Hepatocyte (in vitro differentiated cells): Measurements from ENCODE around the gene LCAT. TPM values are rescaled to one million over a fixed set of nuclear protein-coding genes. Genes with fewer than 3 reads are reported as not detected.

Experiments used
- DNase-seq: peaks from one replicate; pipeline ENCODE4 v3.0.0-alpha.2; 2016; ENCODE audit warnings: low spot score
- H2AFZ ChIP-seq: fragments of 200-600 bp; sonication (generic); 2 replicates; pipeline ENCODE4 v1.6.0; 2016; ENCODE audit warnings: antibody characterized with exemption, mild to moderate bottlenecking
- H3K27ac ChIP-seq: fragments of 200-600 bp; sonication (generic); 2 replicates; pipeline ENCODE4 v1.5.1; 2016; ENCODE audit warnings: mild to moderate bottlenecking
- H3K27me3 ChIP-seq: fragments of 200-600 bp; sonication (generic); 2 replicates; pipeline ENCODE4 v1.6.1; 2016
- H3K36me3 ChIP-seq: fragments of 200-600 bp; sonication (generic); replicated peaks from 2 replicates; pipeline ENCODE4 v1.5.1; 2016; ENCODE audit warnings: low read depth; ENCODE audit not compliant: insufficient read depth
- H3K4me1 ChIP-seq: fragments of 200-600 bp; sonication (generic); 2 replicates; pipeline ENCODE4 v1.5.1; 2016; ENCODE audit warnings: mild to moderate bottlenecking, moderate library complexity; ENCODE audit not compliant: insufficient read depth
- H3K4me2 ChIP-seq: fragments of 200-600 bp; sonication (generic); 2 replicates; pipeline ENCODE4 v1.6.0; 2016
- H3K4me3 ChIP-seq: fragments of 200-600 bp; sonication (generic); 2 replicates; pipeline ENCODE4 v1.5.1; 2016; ENCODE audit warnings: mild to moderate bottlenecking
- H3K79me2 ChIP-seq: fragments of 200-600 bp; sonication (generic); 2 replicates; pipeline ENCODE4 v1.6.0; 2017; ENCODE audit warnings: mild to moderate bottlenecking
- H3K9me2 ChIP-seq: fragments of 200-600 bp; sonication (generic); replicated peaks from 2 replicates; pipeline ENCODE4 v1.6.0; 2017; ENCODE audit warnings: mild to moderate bottlenecking; ENCODE audit not compliant: insufficient read depth
- H3K9me3 ChIP-seq: fragments of 200-600 bp; sonication (generic); 2 replicates; pipeline ENCODE4 v1.5.1; 2016; ENCODE audit warnings: low read depth, mild to moderate bottlenecking
- H4K20me1 ChIP-seq: fragments of 200-600 bp; sonication (generic); 2 replicates; pipeline ENCODE4 v1.6.0; 2016; ENCODE audit warnings: mild to moderate bottlenecking; ENCODE audit not compliant: insufficient read depth, poor library complexity, severe bottlenecking
- CTCF ChIP-seq: fragments of 200-600 bp; sonication (generic); IDR thresholded peaks from 2 replicates; pipeline ENCODE4 v1.5.1; 2016; ENCODE audit warnings: antibody characterized with exemption, mild to moderate bottlenecking; ENCODE audit not compliant: poor library complexity
- EZH2 ChIP-seq: fragments of 200-600 bp; sonication (generic); IDR thresholded peaks from 2 replicates; pipeline ENCODE4 v1.6.1; 2016; ENCODE audit warnings: antibody characterized with exemption, mild to moderate bottlenecking, borderline replicate concordance
- EZH2phosphoT487 ChIP-seq: fragments of 200-600 bp; sonication (generic); IDR thresholded peaks from one replicate; pipeline ENCODE4 v1.6.1; 2018; ENCODE audit warnings: antibody characterized with exemption, mild to moderate bottlenecking, low read depth, moderate library complexity; ENCODE audit not compliant: unreplicated experiment, severe bottlenecking
- WGBS: methylation state at CpG from one replicate; pipeline ENCODE4 v1.1.6; 2016; ENCODE audit warnings: low lambda C conversion rate; ENCODE audit errors: missing lambda C conversion rate; 5-methylcytosine and 5-hydroxymethylcytosine counted together
- polyA plus RNA-seq: library from polyadenylated mRNA; unstranded; fragments of >200 nt; fragmentation: Nextera tagmentation; extraction: Ambion mirVana; gene quantifications from 2 replicates; pipeline ENCODE4 v1.2.1, GENCODE V29; 2016
- total RNA-seq: library from RNA; depleted of rRNA; stranded (reverse); fragments of >200 nt; gene quantifications from 2 replicates; pipeline ENCODE4 v1.2.3, GENCODE V29; 2014

The LCAT gene
- total and polyA plus RNA-seq, 2 experiments from 2014 or later, result 15.6 to 44.6 TPM

DNA sequence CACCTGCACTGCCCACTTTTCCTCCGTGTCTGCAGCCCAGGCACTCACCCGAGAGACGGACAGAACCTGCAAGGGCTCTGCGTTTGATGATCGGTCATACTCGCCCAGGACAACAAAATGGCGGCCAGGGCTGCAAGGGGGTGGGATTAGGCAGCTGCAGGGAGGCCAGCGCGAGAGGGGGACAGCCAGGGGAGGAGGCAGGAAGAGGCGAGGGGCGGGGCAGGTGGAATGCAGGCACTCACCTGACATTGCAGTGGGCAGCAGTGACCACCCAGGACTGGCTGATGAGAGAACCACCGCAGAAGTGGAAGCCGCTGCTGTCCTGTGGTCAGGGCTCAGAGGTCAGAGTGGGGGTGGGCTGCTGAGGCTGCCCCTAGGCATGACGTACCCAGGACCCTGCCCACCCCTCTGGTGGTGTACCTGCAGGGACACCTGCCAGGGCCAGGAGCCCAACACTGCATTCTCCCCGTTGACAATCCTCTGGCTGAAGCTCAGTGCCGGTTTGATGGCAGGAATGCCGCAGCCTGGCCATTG, 13.2 kb downstream of the LCAT start:
- Histone ChIP-seq H3K4me2 (no peak overlapping the region), H3K9me2 (no peaks in the 10 kb centered on the region), H3K27me3 (no peaks in the 10 kb centered on the region), H3K36me3 (no peaks in the 10 kb centered on the region), H3K27ac (no peak overlapping the region), H2AFZ (no peak overlapping the region), H3K79me2 (no peaks in the 10 kb centered on the region), H3K4me1 (no peaks in the 10 kb centered on the region), H3K4me3 (no peak overlapping the region), H3K9me3 (no peaks in the 10 kb centered on the region), H4K20me1 (peaks cover under 1% of the 10 kb centered on the region)
- TF ChIP-seq EZH2phosphoT487 (no peak), EZH2 (no peak), CTCF (no peak)
- no peak for DNase-seq
- 96% methylated on average over 17 of the region's 17 CpGs for whole genome bisulfite sequencing

DNA sequence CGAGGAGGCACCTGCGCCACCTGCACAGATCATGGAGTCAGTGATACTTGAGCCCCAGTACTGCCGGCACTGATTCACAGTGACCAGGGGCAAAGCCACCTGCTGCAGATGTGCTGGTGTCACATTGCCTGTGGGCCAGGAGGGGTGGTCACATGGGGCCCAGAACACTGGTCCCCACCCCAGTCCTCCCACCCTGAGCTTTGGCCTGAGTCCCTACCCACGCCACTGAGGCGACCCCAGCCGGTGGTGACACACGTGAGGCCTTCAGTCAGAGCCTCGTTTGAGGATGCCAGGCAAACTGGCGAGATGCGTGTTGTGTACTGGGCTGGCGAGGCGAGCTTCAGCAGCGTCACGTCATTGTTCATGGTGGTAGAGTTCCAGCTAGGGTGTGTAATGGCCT, 13.7 kb downstream of the LCAT start:
- Histone ChIP-seq H3K4me3 (no peak overlapping the region), H3K4me2 (no peak overlapping the region), H3K9me2 (no peaks in the 10 kb centered on the region), H4K20me1 (peaks cover 6% of the 10 kb centered on the region), H3K36me3 (no peaks in the 10 kb centered on the region), H3K79me2 (no peaks in the 10 kb centered on the region), H3K4me1 (no peaks in the 10 kb centered on the region), H3K27ac (no peak overlapping the region), H2AFZ (no peak overlapping the region), H3K27me3 (no peaks in the 10 kb centered on the region), H3K9me3 (no peaks in the 10 kb centered on the region)
- WGBS, result 96% methylated on average over 14 of the region's 14 CpGs
- DNase-seq, result no peak
- TF ChIP-seq EZH2, result no peak
- no peak for TF ChIP-seq EZH2phosphoT487
- no peak for TF ChIP-seq CTCF

DNA sequence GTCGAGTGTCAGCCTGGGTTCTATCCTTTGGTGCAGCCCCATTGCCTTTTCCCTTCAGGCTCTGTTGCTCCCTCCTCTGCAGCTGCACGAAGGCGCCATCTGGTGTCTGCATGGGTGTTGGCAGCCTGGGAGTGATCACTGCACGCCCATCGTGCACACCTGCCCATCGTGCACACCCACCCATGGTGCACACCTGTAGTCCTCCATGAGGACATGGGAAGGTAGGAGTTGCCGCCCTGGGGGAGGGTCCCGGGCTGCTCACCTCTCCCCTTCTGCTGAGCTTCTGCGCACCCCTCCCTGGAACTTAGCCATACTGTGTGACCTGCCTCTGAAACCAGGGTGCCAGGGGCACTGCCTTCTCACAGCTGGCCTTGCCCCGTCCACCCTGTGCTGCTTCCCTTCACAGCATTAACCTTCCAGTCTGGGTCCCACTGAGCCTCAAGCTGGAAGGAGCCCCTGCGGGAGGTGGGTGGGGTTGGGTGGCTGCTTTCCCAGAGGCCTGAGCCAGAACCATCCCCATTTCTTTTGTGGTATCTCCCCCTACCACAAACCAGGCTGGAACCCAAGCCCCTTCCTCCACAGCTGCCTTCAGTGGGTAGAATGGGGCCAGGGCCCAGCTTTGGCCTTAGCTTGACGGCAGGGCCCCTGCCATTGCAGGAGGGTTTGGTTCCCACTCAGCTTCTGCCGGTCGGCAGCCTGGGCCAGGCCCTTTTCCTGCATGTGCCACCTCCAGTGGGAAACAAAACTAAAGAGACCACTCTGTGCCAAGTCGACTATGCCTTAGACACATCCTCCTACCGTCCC, 15.2 kb downstream of the LCAT start:
- Histone ChIP-seq H3K27me3 (no peaks in the 10 kb centered on the region), H3K27ac (no peak overlapping the region), H3K4me2 (no peak overlapping the region), H3K36me3 (no peaks in the 10 kb centered on the region), H3K4me1 (no peaks in the 10 kb centered on the region), H3K9me3 (no peaks in the 10 kb centered on the region), H3K4me3 (no peak overlapping the region), H2AFZ (no peak overlapping the region), H3K9me2 (no peaks in the 10 kb centered on the region), H4K20me1 (peaks cover 6% of the 10 kb centered on the region), H3K79me2 (no peaks in the 10 kb centered on the region)
- peak; percentile 80 for DNase-seq
- 55% methylated on average over 14 of the region's 16 CpGs for WGBS
- TF ChIP-seq EZH2phosphoT487 (no peak), CTCF (peak; percentile 78)
